ENCODE data around the gene IMMP2L. TPM values are rescaled to one million over a fixed set of nuclear protein-coding genes. Genes with fewer than 3 reads are reported as not detected.
A peak's percentile ranks its signal among the peaks of the same experiment; 100 is the strongest.
"Not testable (repeated sequence)": the region's sequence is repeated elsewhere in the genome, so short reads cannot be mapped to it uniquely, and the experiment has no call there.

IMMP2L gene
- total and polyA plus RNA-seq, 4 donors, result 9.2 to 34.7 (median 11.1) TPM

- H3K4me1 ChIP-seq (ENCODE audit: control insufficient read depth in 5 of 5, insufficient read depth in 5 of 5, low read length in 5 of 5), result peaks cover 0 to 9% (median 0%) of the 10 kb centered on the region in 5 donors
- WGBS, 2 donors, result 60 to 65% methylated on average over 3 of the region's 3 CpGs
- ATAC-seq (ENCODE audit: insufficient read depth, low FRiP score), result no peak
Measured at GRCh38 chr7:111074071-111074747, 488.1 kb downstream of the IMMP2L start.

GRCh38 chr7:111072658-111073057, 489.6 kb downstream of the IMMP2L start:
- not testable (repeated sequence) for DNase-seq; H3K4me3 ChIP-seq; H3K27me3 ChIP-seq (ENCODE audit: control insufficient read depth in 3 of 3, insufficient read depth in 3 of 3, low read length in 2 of 3); H3K9ac ChIP-seq (ENCODE audit: insufficient read depth in 1 of 2, low read length in 2 of 2); ATAC-seq (ENCODE audit: insufficient read depth, low FRiP score); H3K9me3 ChIP-seq (ENCODE audit: control insufficient read depth in 4 of 4, insufficient read depth in 3 of 4, low read length in 3 of 4); H3K36me3 ChIP-seq (ENCODE audit: control insufficient read depth in 4 of 4, insufficient read depth in 4 of 4, low read length in 4 of 4); H3K27ac ChIP-seq (ENCODE audit: low read depth in 1 of 2, low read length in 1 of 2); H3K4me1 ChIP-seq (ENCODE audit: control insufficient read depth in 5 of 5, insufficient read depth in 5 of 5, low read length in 5 of 5)
- WGBS, 2 donors, result 89 to 92% methylated on average over 9 of the region's 9 CpGs

More at GRCh38 chr7:111074071-111074747, 488.1 kb downstream of the IMMP2L start:
- peak in 2 of 3 donors; percentile 68 to 73 for DNase-seq
- TF ChIP-seq CTCF (IDR thresholded peaks at IDR 0.05; ENCODE audit: control extremely low read depth, extremely low read depth), result no peak
- Histone ChIP-seq H3K27ac (ENCODE audit: low read depth in 1 of 2, low read length in 1 of 2) (no peak overlapping the region), H3K9me3 (ENCODE audit: control insufficient read depth in 4 of 4, insufficient read depth in 3 of 4, low read length in 3 of 4) (no peaks in the 10 kb centered on the region), H3K36me3 (ENCODE audit: control insufficient read depth in 4 of 4, insufficient read depth in 4 of 4, low read length in 4 of 4) (no peaks in the 10 kb centered on the region), H3K27me3 (ENCODE audit: control insufficient read depth in 3 of 3, insufficient read depth in 3 of 3, low read length in 2 of 3) (no peaks in the 10 kb centered on the region), H3K4me3 (no peak overlapping the region), H3K9ac (ENCODE audit: insufficient read depth in 1 of 2, low read length in 2 of 2) (no peak overlapping the region)

- no peak for DNase-seq
Measured at GRCh38 chr7:111071556-111071955, 490.7 kb downstream of the IMMP2L start.

GRCh38 chr7:111068618-111069017, 493.7 kb downstream of the IMMP2L start:
- TF ChIP-seq CTCF (IDR thresholded peaks at IDR 0.05; ENCODE audit: control extremely low read depth, extremely low read depth), result no peak
- Histone ChIP-seq H3K27me3 (ENCODE audit: control insufficient read depth in 3 of 3, insufficient read depth in 3 of 3, low read length in 2 of 3) (no peaks in the 10 kb centered on the region), H3K9me3 (ENCODE audit: control insufficient read depth in 4 of 4, insufficient read depth in 3 of 4, low read length in 3 of 4) (no peaks in the 10 kb centered on the region), H3K36me3 (ENCODE audit: control insufficient read depth in 4 of 4, insufficient read depth in 4 of 4, low read length in 4 of 4) (no peaks in the 10 kb centered on the region), H3K27ac (ENCODE audit: low read depth in 1 of 2, low read length in 1 of 2) (no peak overlapping the region), H3K4me1 (ENCODE audit: control insufficient read depth in 5 of 5, insufficient read depth in 5 of 5, low read length in 5 of 5) (peaks cover 0 to 6% (median 0%) of the 10 kb centered on the region in 5 donors), H3K4me3 (no peak overlapping the region), H3K9ac (ENCODE audit: insufficient read depth in 1 of 2, low read length in 2 of 2) (no peak overlapping the region)
- DNase-seq (no peak), ATAC-seq (ENCODE audit: insufficient read depth, low FRiP score) (no peak)
- 89 to 91% methylated on average over 2 of the region's 2 CpGs for WGBS, 2 donors

More at GRCh38 chr7:111071556-111071955, 490.7 kb downstream of the IMMP2L start:
- no peak for ATAC-seq (ENCODE audit: insufficient read depth, low FRiP score)
- no peak for TF ChIP-seq CTCF (IDR thresholded peaks at IDR 0.05; ENCODE audit: control extremely low read depth, extremely low read depth)
- Histone ChIP-seq H3K36me3 (ENCODE audit: control insufficient read depth in 4 of 4, insufficient read depth in 4 of 4, low read length in 4 of 4) (no peaks in the 10 kb centered on the region), H3K27ac (ENCODE audit: low read depth in 1 of 2, low read length in 1 of 2) (no peak overlapping the region), H3K4me3 (no peak overlapping the region), H3K9me3 (ENCODE audit: control insufficient read depth in 4 of 4, insufficient read depth in 3 of 4, low read length in 3 of 4) (no peaks in the 10 kb centered on the region), H3K4me1 (ENCODE audit: control insufficient read depth in 5 of 5, insufficient read depth in 5 of 5, low read length in 5 of 5) (peaks cover 0 to 9% (median 0%) of the 10 kb centered on the region in 5 donors), H3K27me3 (ENCODE audit: control insufficient read depth in 3 of 3, insufficient read depth in 3 of 3, low read length in 2 of 3) (no peaks in the 10 kb centered on the region), H3K9ac (ENCODE audit: insufficient read depth in 1 of 2, low read length in 2 of 2) (no peak overlapping the region)

All from lung (tissue), 12 donors.